Measurements from ENCODE around the gene FHOD1. TPM values are rescaled to one million over a fixed set of nuclear protein-coding genes. Genes with fewer than 3 reads are reported as not detected.

Gene FHOD1
- total and polyA plus RNA-seq, 9 of the 15 experiments (the other 6 are each of a cell fraction or from before 2014, with no cell fraction given), result 18.7 to 126 (median 32.3) TPM

- TF ChIP-seq ARHGAP35 (IDR thresholded peaks at IDR 0.05; ENCODE audit: partially characterized antibody), result no peak
- TF ChIP-seq SNAPC5 (CRISPR knock-in tag; IDR thresholded peaks at IDR 0.05), result no peak
- TF ChIP-seq CBFA2T3 (IDR thresholded peaks at IDR 0.05), result no peak
- TF ChIP-seq SPI1 (IDR thresholded peaks at IDR 0.05; ENCODE audit: borderline replicate concordance, low read depth, low read length), result peak; percentile 75; the same call in 1 of the 2 replicates
- no peak for TF ChIP-seq BCLAF1 (IDR thresholded peaks at IDR 0.05; ENCODE audit: borderline replicate concordance in 1 of 2, control insufficient read depth in 1 of 2, low read depth in 2 of 2, low read length in 1 of 2)
- TF ChIP-seq CHD7 (IDR thresholded peaks at IDR 0.05; ENCODE audit: low read depth, low read length), result no peak
- no peak for TF ChIP-seq ETS2 (tag; IDR thresholded peaks at IDR 0.05; ENCODE audit: borderline replicate concordance, poor library complexity, severe bottlenecking)
- peak; percentile 36; the same call in 1 of the 2 replicates for TF ChIP-seq KAT8 (IDR thresholded peaks at IDR 0.05; ENCODE audit: low read depth)
- no peak for TF ChIP-seq TCF15 (CRISPR knock-in tag; IDR thresholded peaks at IDR 0.05)
- TF ChIP-seq RFX7 (CRISPR knock-in tag; IDR thresholded peaks at IDR 0.05), result no peak
- TF ChIP-seq CBFB (CRISPR knock-in tag; IDR thresholded peaks at IDR 0.05), result peak; percentile 90
- TF ChIP-seq PHF21A (IDR thresholded peaks at IDR 0.05; ENCODE audit: borderline replicate concordance, low read depth), result no peak
Measured at GRCh38 chr16:67226804-67227566, 20.3 kb downstream of the FHOD1 start, which contains the start of gene TMEM208 (continued).

Data from K562 (cell line).